Measurements from ENCODE around the gene QSOX1.

Gene QSOX1

DNA sequence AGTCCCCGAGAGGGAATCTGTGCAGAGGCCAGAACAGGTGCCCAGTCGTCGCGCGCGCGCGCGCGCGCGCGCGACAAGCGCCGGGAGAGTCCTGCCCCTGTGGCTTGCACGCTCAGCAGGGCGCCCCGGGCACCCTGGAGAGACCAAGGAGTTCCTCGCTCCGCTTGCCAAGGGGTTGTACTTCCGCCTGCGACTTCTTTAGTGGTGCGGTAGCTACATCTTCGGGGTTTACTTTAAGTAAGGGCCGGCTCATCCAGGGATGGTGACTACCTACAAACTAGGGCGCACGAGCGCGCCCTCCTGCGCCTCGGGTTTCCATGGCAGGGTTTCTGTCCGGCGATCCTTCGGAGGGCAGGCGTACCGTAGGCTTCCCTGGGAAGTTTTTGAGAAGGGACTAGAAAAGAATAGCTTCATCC lies 76.8 kb downstream of the QSOX1 start:
- peaks cover 4% of the 10 kb centered on the region for H3K4me1 ChIP-seq (ENCODE audit: control insufficient read depth, insufficient read depth, low read length)
- H3K36me3 ChIP-seq (ENCODE audit: control insufficient read depth, insufficient read depth, low read length), result no peaks in the 10 kb centered on the region
- H3K27ac ChIP-seq (ENCODE audit: low read depth, low read length), result no peak overlapping the region
- no peak overlapping the region for H3K9ac ChIP-seq (ENCODE audit: low read length)
- H3K27me3 ChIP-seq (ENCODE audit: control insufficient read depth, insufficient read depth, low read length), result peaks cover 75% of the 10 kb centered on the region
- peak overlapping the region; percentile 52 for H3K4me3 ChIP-seq (ENCODE audit: low read length)

DNA sequence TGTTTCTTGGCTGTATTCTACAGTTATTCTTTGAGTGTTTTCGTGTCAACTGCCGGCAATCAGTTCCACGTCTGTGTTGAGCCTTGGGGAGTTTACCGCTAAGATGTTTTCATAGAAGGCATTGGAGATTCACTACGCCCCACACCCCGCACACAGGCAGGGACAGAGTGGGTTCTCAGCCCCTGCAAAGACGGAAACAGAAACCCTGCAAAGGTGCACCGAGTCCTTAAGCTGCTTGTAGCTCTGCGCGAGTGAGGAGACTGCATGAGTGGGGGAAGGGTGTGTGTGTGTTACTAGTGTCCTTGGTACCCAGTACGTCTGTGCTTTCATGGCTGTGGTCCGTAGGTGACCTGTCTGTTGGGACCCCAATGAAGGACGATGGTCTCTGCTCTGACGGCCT lies 77.3 kb downstream of the QSOX1 start:
- H3K36me3 ChIP-seq (ENCODE audit: control insufficient read depth, insufficient read depth, low read length), result no peaks in the 10 kb centered on the region
- peaks cover 4% of the 10 kb centered on the region for H3K4me1 ChIP-seq (ENCODE audit: control insufficient read depth, insufficient read depth, low read length)
- H3K4me3 ChIP-seq (ENCODE audit: low read length), result no peak overlapping the region
- peaks cover 76% of the 10 kb centered on the region for H3K27me3 ChIP-seq (ENCODE audit: control insufficient read depth, insufficient read depth, low read length)
- no peak overlapping the region for H3K9ac ChIP-seq (ENCODE audit: low read length)
- no peak overlapping the region for H3K27ac ChIP-seq (ENCODE audit: low read depth, low read length)

DNA sequence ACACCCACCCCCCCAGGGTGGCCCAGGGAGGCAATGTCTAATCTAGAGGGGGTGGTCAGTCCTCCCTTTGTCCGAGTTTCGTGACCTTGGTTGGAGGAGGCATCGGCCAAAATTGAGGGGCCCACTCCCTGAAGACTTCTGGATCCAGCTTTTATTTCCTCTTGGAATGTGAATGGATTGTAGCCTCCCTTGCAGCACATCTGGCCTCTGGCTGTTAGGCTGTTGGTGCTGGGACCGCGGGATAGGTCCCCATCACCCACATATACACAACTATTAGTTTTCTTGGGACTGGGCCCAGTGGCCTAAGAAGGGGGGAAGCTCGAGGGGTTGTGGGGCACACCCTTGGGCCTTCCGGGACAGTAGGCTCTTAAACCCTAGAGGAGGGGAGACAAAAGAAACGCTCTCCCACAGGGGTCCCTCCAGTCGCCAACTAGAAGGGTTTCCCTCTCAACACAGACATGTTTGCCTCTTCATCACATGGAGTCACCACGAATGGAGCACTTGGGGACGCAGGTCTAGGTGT lies 77.9 kb downstream of the QSOX1 start:
- Histone ChIP-seq H3K4me3 (ENCODE audit: low read length) (no peak overlapping the region), H3K27me3 (ENCODE audit: control insufficient read depth, insufficient read depth, low read length) (peaks cover 81% of the 10 kb centered on the region), H3K9ac (ENCODE audit: low read length) (no peak overlapping the region), H3K27ac (ENCODE audit: low read depth, low read length) (no peak overlapping the region), H3K36me3 (ENCODE audit: control insufficient read depth, insufficient read depth, low read length) (no peaks in the 10 kb centered on the region), H3K4me1 (ENCODE audit: control insufficient read depth, insufficient read depth, low read length) (peaks cover 4% of the 10 kb centered on the region)

DNA sequence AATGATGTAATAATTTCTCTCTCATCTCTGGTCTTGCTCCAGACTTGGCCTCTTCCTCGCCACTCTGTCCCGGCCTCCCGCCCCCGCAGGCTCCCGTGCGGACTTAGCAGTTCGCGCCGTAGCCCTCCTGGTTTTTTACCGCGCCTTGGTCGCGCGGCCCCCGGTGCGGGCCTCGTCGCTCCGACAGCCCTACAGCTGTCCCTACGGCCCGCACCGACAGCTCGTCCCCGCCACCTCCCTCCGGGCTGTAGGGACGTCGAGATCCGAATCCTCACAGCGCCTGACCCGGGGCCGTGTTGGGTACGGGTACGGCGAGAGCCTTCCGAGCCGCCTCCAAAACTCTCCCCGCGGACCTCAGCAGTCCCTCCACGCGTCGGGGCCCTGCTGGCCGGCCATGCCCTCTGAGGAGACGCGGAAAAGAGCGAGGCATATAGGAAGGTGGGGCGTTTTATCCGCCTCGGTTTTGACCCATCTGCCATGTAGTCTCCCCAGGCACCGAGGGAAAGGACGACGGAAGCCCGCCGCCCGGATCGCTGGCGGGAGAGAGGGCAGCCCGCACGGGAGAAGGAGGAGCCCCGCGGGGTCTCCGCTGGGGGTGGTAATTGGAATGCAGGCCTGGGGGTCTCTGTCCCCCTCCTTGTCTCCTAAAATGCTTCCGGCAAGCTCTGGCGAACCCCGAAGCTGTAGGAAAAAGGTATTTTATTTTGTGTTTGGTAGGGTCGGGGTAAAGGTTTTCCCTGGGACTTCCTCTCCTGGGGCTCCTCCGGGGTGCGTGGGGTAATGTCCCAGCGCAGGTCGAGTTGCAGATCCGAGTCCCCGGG lies 78.7 kb downstream of the QSOX1 start:
- H3K9ac ChIP-seq (ENCODE audit: low read length), result no peak overlapping the region
- no peak overlapping the region for H3K27ac ChIP-seq (ENCODE audit: low read depth, low read length)
- no peaks in the 10 kb centered on the region for H3K36me3 ChIP-seq (ENCODE audit: control insufficient read depth, insufficient read depth, low read length)
- H3K27me3 ChIP-seq (ENCODE audit: control insufficient read depth, insufficient read depth, low read length), result peaks cover 78% of the 10 kb centered on the region
- peaks cover 4% of the 10 kb centered on the region for H3K4me1 ChIP-seq (ENCODE audit: control insufficient read depth, insufficient read depth, low read length)
- no peak overlapping the region for H3K4me3 ChIP-seq (ENCODE audit: low read length)

DNA sequence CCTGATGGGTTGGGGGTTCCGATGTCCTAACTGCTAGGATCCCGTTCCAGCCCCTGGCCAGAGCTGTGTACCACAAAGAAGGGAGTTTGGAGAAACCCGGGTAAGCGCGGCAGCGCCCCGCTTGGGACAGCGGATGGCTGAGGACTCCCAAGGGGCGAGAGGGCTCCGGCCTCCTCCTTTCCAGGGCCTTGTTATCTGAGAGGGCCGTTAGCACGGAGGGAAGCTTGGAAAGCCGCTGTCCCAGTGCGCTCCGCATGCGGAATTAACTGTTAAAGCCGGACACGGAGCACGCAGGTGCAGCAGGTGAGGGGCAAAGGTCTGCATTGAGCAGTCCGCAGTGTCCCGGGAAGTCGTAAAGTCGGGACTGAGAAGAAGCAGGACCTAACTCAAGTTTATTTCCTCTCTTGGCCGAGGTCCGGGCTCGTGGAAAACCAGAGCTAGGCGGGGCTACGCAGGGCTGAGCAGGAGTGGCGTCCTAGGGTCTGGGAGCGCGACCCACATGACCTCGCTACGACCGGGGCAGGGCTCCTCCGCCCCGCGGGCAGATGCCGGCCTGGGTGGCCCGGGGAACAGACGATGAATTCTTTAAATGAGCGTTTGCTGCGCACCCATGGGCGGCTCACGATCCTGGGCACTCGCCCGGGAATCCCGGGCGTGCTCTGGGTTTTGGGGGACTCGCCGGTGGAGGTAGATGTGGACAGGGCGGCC lies 79.9 kb downstream of the QSOX1 start:
- Histone ChIP-seq H3K4me1 (ENCODE audit: control insufficient read depth, insufficient read depth, low read length) (peaks cover 4% of the 10 kb centered on the region), H3K9ac (ENCODE audit: low read length) (no peak overlapping the region), H3K27me3 (ENCODE audit: control insufficient read depth, insufficient read depth, low read length) (peaks cover 70% of the 10 kb centered on the region), H3K4me3 (ENCODE audit: low read length) (peak overlapping the region; percentile 32), H3K27ac (ENCODE audit: low read depth, low read length) (no peak overlapping the region), H3K36me3 (ENCODE audit: control insufficient read depth, insufficient read depth, low read length) (no peaks in the 10 kb centered on the region)

DNA sequence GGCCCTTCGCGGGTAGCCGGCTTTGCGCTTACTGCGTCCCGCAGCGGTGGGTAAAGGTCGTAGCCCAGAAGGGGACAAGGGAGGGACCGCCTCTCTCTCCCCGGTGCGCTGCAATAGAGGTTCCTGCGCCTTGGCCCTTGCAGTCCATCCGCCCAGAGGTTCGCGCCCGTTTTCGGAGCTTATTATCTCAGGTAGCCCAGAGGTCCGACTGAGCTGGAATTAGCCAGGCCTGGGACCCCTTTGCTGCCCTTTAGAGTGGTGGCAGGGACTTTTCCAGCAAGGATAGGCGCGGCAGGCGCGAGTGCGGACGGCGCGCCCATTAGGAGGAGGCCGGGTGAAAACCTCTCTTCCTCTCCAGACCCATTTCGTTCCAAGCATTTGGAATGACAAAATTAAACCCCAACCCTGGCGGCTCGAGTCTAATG lies 80.4 kb downstream of the QSOX1 start:
- Histone ChIP-seq H3K4me3 (ENCODE audit: low read length) (peak overlapping the region; percentile 5), H3K9ac (ENCODE audit: low read length) (no peak overlapping the region), H3K27ac (ENCODE audit: low read depth, low read length) (no peak overlapping the region), H3K4me1 (ENCODE audit: control insufficient read depth, insufficient read depth, low read length) (peaks cover 4% of the 10 kb centered on the region), H3K36me3 (ENCODE audit: control insufficient read depth, insufficient read depth, low read length) (no peaks in the 10 kb centered on the region), H3K27me3 (ENCODE audit: control insufficient read depth, insufficient read depth, low read length) (peaks cover 72% of the 10 kb centered on the region)

DNA sequence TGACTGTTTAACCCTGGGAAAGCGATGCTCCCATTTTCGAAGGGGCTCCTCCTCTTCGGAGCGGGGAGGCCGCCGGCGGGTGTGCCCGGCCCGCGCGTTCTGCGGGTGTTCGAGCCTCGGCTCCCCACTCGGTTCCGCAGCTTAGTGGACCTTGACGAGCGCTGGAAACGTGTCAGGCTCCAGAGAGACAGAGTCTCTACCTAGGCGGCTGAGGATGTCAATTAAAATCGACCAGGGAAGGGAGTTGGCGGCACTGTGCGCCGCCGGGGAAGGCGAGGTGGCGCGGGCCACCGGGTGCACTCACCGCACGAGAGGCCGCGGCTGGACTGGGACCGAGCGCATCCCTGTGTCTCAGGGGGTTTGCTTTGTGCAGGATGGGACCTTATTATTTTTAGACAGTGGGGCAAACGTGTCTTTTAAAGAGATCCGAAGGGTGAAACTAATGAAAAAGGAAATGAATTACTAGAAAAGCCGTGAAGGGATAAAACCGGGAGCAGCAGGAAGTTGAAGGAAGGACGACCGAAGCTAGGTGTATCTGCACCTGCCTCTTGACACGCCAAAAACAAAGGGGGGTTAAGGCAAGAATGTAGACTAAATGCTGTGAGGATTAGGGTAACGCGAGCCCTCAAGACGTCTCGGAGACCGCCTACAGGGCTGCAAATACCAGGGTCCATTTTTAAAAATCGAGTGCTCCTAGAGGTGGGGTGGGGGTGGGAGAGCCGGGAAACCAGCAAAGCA lies 81.0 kb downstream of the QSOX1 start:
- Histone ChIP-seq H3K4me3 (ENCODE audit: low read length) (no peak overlapping the region), H3K27me3 (ENCODE audit: control insufficient read depth, insufficient read depth, low read length) (peaks cover 67% of the 10 kb centered on the region), H3K36me3 (ENCODE audit: control insufficient read depth, insufficient read depth, low read length) (no peaks in the 10 kb centered on the region), H3K4me1 (ENCODE audit: control insufficient read depth, insufficient read depth, low read length) (peaks cover 4% of the 10 kb centered on the region), H3K9ac (ENCODE audit: low read length) (no peak overlapping the region), H3K27ac (ENCODE audit: low read depth, low read length) (no peak overlapping the region)

DNA sequence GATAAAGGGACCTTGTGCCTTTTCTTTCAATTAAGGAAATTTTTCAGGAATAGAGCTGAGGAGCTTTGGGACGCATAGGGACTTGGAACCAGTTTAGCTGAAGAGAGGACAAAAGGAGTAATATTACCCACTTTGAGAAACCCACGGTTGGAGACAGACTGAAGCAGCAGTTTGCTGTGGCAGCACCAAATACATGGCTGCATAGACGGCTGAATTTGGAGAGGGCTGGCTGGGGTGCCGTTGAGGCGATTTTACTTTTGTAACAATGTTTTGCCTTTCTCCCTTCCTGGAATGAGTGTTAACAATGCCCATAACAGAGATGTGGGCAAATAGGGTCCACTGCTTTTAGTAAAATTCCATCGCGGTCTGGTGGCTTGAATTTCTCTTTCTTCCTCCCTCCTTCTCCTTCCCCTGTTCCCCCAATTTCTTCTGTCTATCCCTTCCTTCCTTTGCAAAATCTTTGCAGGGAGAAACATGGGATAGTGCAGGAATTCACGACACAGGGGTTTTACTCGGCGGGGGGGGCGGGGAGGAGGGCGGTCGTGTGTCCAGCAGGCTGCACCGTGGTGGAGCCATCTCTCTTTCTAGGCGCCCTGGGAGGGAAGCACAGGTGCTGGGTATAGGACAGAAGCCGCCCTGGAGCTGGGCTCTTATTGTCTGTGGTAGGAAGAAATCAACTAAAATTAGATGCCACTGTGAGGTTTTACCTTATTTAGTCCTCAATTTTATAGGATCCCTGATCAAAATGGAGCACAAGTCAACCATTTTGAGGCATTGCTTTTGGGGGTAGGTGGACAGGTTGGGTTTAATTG lies 82.2 kb downstream of the QSOX1 start:
- no peak overlapping the region for H3K9ac ChIP-seq (ENCODE audit: low read length)
- peaks cover 58% of the 10 kb centered on the region for H3K27me3 ChIP-seq (ENCODE audit: control insufficient read depth, insufficient read depth, low read length)
- H3K36me3 ChIP-seq (ENCODE audit: control insufficient read depth, insufficient read depth, low read length), result no peaks in the 10 kb centered on the region
- H3K4me1 ChIP-seq (ENCODE audit: control insufficient read depth, insufficient read depth, low read length), result peaks cover 4% of the 10 kb centered on the region
- no peak overlapping the region for H3K27ac ChIP-seq (ENCODE audit: low read depth, low read length)
- no peak overlapping the region for H3K4me3 ChIP-seq (ENCODE audit: low read length)

DNA sequence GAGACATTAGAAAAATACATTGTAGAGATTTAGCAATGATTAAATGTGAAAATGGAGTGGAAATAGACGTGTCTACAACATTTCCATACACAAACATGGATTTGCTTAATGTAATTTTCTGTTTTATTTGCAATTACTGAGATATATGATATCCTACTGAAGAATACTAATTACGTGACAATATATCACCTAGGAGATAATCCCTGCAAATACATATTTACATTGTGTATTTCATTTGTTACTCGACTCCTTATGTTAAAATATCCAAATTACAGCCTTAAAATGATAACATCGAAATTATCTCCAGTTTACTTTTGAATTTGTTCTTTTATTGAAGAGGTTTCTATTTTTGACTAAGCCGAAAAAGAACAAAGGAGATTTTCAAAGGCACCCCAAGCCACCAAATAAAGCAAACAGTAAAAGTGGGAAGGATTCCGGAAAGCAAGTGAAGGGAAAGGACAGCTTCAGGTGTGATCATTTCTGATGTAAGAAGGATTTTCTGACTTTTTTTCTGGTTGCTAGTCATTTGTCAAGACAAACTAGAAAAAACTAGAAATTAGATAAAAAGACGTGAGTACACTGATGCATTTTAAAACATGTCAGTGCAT lies 83.3 kb downstream of the QSOX1 start:
- peaks cover 47% of the 10 kb centered on the region for H3K27me3 ChIP-seq (ENCODE audit: control insufficient read depth, insufficient read depth, low read length)
- H3K9ac ChIP-seq (ENCODE audit: low read length), result no peak overlapping the region
- H3K4me3 ChIP-seq (ENCODE audit: low read length), result no peak overlapping the region
- no peak overlapping the region for H3K27ac ChIP-seq (ENCODE audit: low read depth, low read length)
- H3K36me3 ChIP-seq (ENCODE audit: control insufficient read depth, insufficient read depth, low read length), result no peaks in the 10 kb centered on the region
- H3K4me1 ChIP-seq (ENCODE audit: control insufficient read depth, insufficient read depth, low read length), result peaks cover 4% of the 10 kb centered on the region

DNA sequence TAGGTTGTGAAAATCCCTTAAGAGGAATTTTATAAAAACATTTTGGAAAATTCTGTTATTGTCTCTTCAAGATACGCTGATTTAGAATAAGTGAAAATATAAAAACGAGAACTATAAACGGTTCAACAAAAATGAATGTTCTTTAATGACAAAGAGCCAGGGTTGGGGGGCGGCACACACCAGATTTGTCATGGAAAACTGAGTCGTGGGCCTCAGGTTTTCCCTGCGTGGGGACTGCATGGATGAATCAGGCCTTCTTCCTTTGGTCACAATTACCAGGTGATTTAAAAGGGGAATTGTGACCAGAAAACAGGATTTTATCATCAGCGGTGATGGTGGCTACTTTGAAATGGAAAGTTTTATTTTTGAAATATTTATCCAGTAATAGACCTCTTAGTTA lies 84.0 kb downstream of the QSOX1 start:
- H3K4me1 ChIP-seq (ENCODE audit: control insufficient read depth, insufficient read depth, low read length), result peaks cover 4% of the 10 kb centered on the region
- no peak overlapping the region for H3K9ac ChIP-seq (ENCODE audit: low read length)
- no peak overlapping the region for H3K27ac ChIP-seq (ENCODE audit: low read depth, low read length)
- H3K27me3 ChIP-seq (ENCODE audit: control insufficient read depth, insufficient read depth, low read length), result peaks cover 42% of the 10 kb centered on the region
- no peaks in the 10 kb centered on the region for H3K36me3 ChIP-seq (ENCODE audit: control insufficient read depth, insufficient read depth, low read length)
- H3K4me3 ChIP-seq (ENCODE audit: low read length), result no peak overlapping the region

DNA sequence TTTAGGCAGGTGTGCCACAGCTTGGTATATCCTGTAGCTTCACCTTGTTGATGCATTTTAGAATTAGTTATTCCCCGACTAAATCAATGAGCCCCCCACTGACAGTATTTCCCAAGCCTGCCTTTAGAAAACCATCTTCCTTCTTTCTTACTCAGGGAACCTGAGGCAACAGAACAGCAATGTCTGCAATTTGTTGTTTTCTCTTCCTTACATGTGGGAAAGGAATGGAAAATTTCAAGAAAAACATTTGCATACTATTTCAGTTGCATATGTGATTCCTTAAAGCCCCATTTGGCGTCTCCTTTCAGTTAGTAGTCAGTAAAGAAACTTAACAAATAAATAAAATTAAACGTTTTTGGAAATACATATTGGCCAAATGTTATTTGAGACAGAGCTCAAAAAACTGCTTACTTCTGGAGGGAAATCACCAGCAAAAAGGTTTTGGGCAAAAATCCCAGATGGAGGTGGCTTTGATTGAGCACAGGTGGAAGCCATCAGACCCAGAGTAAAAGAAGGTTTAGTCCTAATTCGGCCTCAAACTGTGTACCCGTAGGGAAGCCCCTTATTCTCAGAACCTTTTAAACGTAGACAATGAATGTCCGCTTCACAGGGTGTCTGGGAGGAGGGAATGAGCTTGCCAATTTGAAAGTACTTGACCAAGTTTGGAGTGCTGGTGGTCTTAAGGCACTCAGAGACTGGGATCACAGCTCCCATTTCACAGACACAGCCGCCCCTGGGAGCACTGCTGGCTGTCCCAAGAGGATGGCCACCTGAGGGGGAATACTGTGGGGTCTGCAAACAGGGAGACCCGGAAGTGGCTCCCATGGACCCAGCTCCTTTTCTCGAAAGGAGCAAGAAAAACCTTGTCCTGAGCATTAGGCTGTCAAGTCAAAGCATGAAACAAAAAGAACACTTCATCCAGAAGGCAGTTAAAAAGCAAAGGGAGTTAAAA lies 84.8 kb downstream of the QSOX1 start:
- Histone ChIP-seq H3K36me3 (ENCODE audit: control insufficient read depth, insufficient read depth, low read length) (no peaks in the 10 kb centered on the region), H3K4me3 (ENCODE audit: low read length) (no peak overlapping the region), H3K27ac (ENCODE audit: low read depth, low read length) (no peak overlapping the region), H3K27me3 (ENCODE audit: control insufficient read depth, insufficient read depth, low read length) (peaks cover 37% of the 10 kb centered on the region), H3K9ac (ENCODE audit: low read length) (no peak overlapping the region), H3K4me1 (ENCODE audit: control insufficient read depth, insufficient read depth, low read length) (peaks cover 2% of the 10 kb centered on the region)
